OCI-LY1 (cell line): ENCODE measurements around the gene LDLRAD3.

Experiments
- H2AFZ ChIP-seq: fragments of 200-600 bp; sonication (generic), shearing (Covaris generic); 2 replicates; pipeline ENCODE4 v1.6.0; 2014; ENCODE audit warnings: antibody characterized with exemption, mild to moderate bottlenecking, low read length
- H3F3A ChIP-seq: fragments of 200-600 bp; sonication (generic), shearing (Covaris generic); 2 replicates; pipeline ENCODE4 v1.6.0; 2014; ENCODE audit warnings: mild to moderate bottlenecking, antibody characterized with exemption, low read length, moderate library complexity; ENCODE audit not compliant: insufficient read depth
- H3K27ac ChIP-seq: fragments of 200-600 bp; sonication (generic); 2 replicates; pipeline ENCODE4 v1.5.1; 2014; ENCODE audit warnings: low read length, mixed run types, mild to moderate bottlenecking, low read depth; ENCODE audit not compliant: poor library complexity, severe bottlenecking
- H3K27me3 ChIP-seq: fragments of 200-600 bp; sonication (generic); 2 replicates; pipeline ENCODE4 v1.6.0; 2014; ENCODE audit warnings: antibody characterized with exemption, mild to moderate bottlenecking, low read length, moderate library complexity; ENCODE audit not compliant: insufficient read depth
- H3K36me3 ChIP-seq: fragments of 200-600 bp; sonication (generic); 2 replicates; pipeline ENCODE4 v1.6.1; 2014; ENCODE audit warnings: mild to moderate bottlenecking, antibody characterized with exemption, low read length, moderate library complexity, mixed read lengths; ENCODE audit not compliant: insufficient read depth
- H3K4me1 ChIP-seq: fragments of 200-600 bp; sonication (generic); 2 replicates; pipeline ENCODE4 v1.5.1; 2014; ENCODE audit warnings: mild to moderate bottlenecking, low read length, moderate library complexity; ENCODE audit not compliant: insufficient read depth, severe bottlenecking
- H3K4me2 ChIP-seq: fragments of 200-600 bp; sonication (generic), shearing (Covaris generic); 2 replicates; pipeline ENCODE4 v1.6.1; 2014; ENCODE audit warnings: low read length
- H3K4me3 ChIP-seq: fragments of 200-600 bp; sonication (generic); 2 replicates; pipeline ENCODE4 v1.5.1; 2014; ENCODE audit warnings: low read length, low read depth, mild to moderate bottlenecking, mixed read lengths; ENCODE audit not compliant: poor library complexity, severe bottlenecking
- H3K79me2 ChIP-seq: fragments of 200-600 bp; shearing (Covaris generic); 2 replicates; pipeline ENCODE4 v1.6.1; 2016; ENCODE audit warnings: mixed run types, low read length, mixed read lengths; ENCODE audit not compliant: insufficient read depth
- H3K9ac ChIP-seq: fragments of 200-600 bp; sonication (generic), shearing (Covaris generic); 2 replicates; pipeline ENCODE4 v1.6.1; 2014; ENCODE audit warnings: mild to moderate bottlenecking, low read length, mixed read lengths
- H3K9me2 ChIP-seq: fragments of 200-600 bp; sonication (generic), shearing (Covaris generic); 2 replicates; pipeline ENCODE4 v1.6.1; 2014; ENCODE audit warnings: low read depth, mild to moderate bottlenecking, low read length, mixed read lengths
- H3K9me3 ChIP-seq: fragments of 200-600 bp; shearing (Covaris generic); 2 replicates; pipeline ENCODE4 v1.6.1; 2014; ENCODE audit warnings: low read length, mixed read lengths
- H4K20me1 ChIP-seq: fragments of 200-600 bp; sonication (generic), shearing (Covaris generic); 2 replicates; pipeline ENCODE4 v1.6.0; 2016; ENCODE audit warnings: mild to moderate bottlenecking, low read length; ENCODE audit not compliant: insufficient read depth
- CTCF ChIP-seq: fragments of 200-600 bp; sonication (generic), shearing (Covaris generic); IDR thresholded peaks from 2 replicates; pipeline ENCODE4 v1.5.1; 2017; ENCODE audit warnings: mild to moderate bottlenecking, antibody characterized with exemption, low read length, moderate library complexity, mixed read lengths
- EZH2 ChIP-seq: fragments of 200-600 bp; sonication (generic), shearing (Covaris generic); IDR thresholded peaks from 2 replicates; pipeline ENCODE4 v1.8.0; 2017; ENCODE audit warnings: borderline replicate concordance, mixed run types, mild to moderate bottlenecking, antibody characterized with exemption, low read length, moderate library complexity, mixed read lengths

Gene LDLRAD3

GRCh38 chr11:35914816-35915215 is 29.0 kb upstream of the LDLRAD3 start:
- Histone ChIP-seq H3K27ac (no peak overlapping the region), H4K20me1 (no peaks in the 10 kb centered on the region), H3K79me2 (no peaks in the 10 kb centered on the region), H3K4me3 (no peak overlapping the region), H3K9ac (no peak overlapping the region), H3K4me2 (no peak overlapping the region), H3K36me3 (no peaks in the 10 kb centered on the region), H3K27me3 (no peaks in the 10 kb centered on the region), H2AFZ (no peak overlapping the region), H3K4me1 (no peaks in the 10 kb centered on the region), H3F3A (no peaks in the 10 kb centered on the region), H3K9me3 (no peaks in the 10 kb centered on the region), H3K9me2 (no peaks in the 10 kb centered on the region)
- TF ChIP-seq EZH2 (no peak), CTCF (no peak)

- Histone ChIP-seq H3K27ac (no peak overlapping the region), H3K4me1 (no peaks in the 10 kb centered on the region), H3K9me3 (no peaks in the 10 kb centered on the region), H4K20me1 (no peaks in the 10 kb centered on the region), H3F3A (no peaks in the 10 kb centered on the region), H3K27me3 (no peaks in the 10 kb centered on the region), H2AFZ (no peak overlapping the region), H3K9ac (no peak overlapping the region), H3K36me3 (no peaks in the 10 kb centered on the region), H3K9me2 (no peaks in the 10 kb centered on the region), H3K4me2 (no peak overlapping the region), H3K4me3 (no peak overlapping the region), H3K79me2 (no peaks in the 10 kb centered on the region)
- TF ChIP-seq EZH2 (no peak), CTCF (no peak)
Measured at GRCh38 chr11:35916270-35916669, 27.6 kb upstream of the LDLRAD3 start.

GRCh38 chr11:35917676-35918075 is 26.2 kb upstream of the LDLRAD3 start:
- no peak overlapping the region for H2AFZ ChIP-seq
- H3K4me2 ChIP-seq = no peak overlapping the region
- H3F3A ChIP-seq = no peaks in the 10 kb centered on the region
- no peak overlapping the region for H3K4me3 ChIP-seq
- H3K27ac ChIP-seq = no peak overlapping the region
- no peaks in the 10 kb centered on the region for H3K36me3 ChIP-seq
- no peaks in the 10 kb centered on the region for H3K9me2 ChIP-seq
- TF ChIP-seq CTCF (no peak), EZH2 (no peak)
- H3K9ac ChIP-seq = no peak overlapping the region
- H3K79me2 ChIP-seq = no peaks in the 10 kb centered on the region
- H3K27me3 ChIP-seq = no peaks in the 10 kb centered on the region
- H4K20me1 ChIP-seq = no peaks in the 10 kb centered on the region
- no peaks in the 10 kb centered on the region for H3K4me1 ChIP-seq
- H3K9me3 ChIP-seq = no peaks in the 10 kb centered on the region
